GM18909 (cell line): Measurements from ENCODE around the gene AASDH.
A peak's percentile ranks its signal among the peaks of the same experiment; 100 is the strongest.

Experiments used
- ATAC-seq: cut with Tn5 transposase; IDR thresholded peaks from one replicate; pipeline ENCODE4 v1.9.1; 2021; ENCODE audit warnings: mild to moderate bottlenecking; ENCODE audit not compliant: unreplicated experiment, poor library complexity

The AASDH gene

GRCh38 chr4:56387023-56388001 is at the start of gene AASDH:
Gene AASDH, minus strand, starts transcription at chr4:56387491. Its CDS starts 3,192 bp downstream, at chr4:56384299.
- ATAC-seq = peak; percentile 96

- peak; percentile 77 for ATAC-seq
These were observed 48.0 kb upstream of the AASDH start, which contains the start of gene PPAT for GRCh38 chr4:56435140-56435926. Gene PPAT, minus strand, starts transcription at chr4:56435615. Its CDS starts 138 bp downstream, at chr4:56435477.

- peak; percentile 25 for ATAC-seq
These were observed 47.4 kb upstream of the AASDH start for GRCh38 chr4:56434599-56435139.

GRCh38 chr4:56433280-56433679 is 46.0 kb upstream of the AASDH start:
- ATAC-seq = no peak

GRCh38 chr4:56430203-56430602 is 42.9 kb upstream of the AASDH start:
- no peak for ATAC-seq

GRCh38 chr4:56427179-56427578 is 39.9 kb upstream of the AASDH start:
- ATAC-seq = no peak

GRCh38 chr4:56426273-56426672 is 39.0 kb upstream of the AASDH start:
- peak; percentile 87 for ATAC-seq

GRCh38 chr4:56425518-56425917 is 38.2 kb upstream of the AASDH start:
- ATAC-seq = no peak

- no peak for ATAC-seq
These were observed 37.6 kb upstream of the AASDH start for GRCh38 chr4:56424697-56425514.

GRCh38 chr4:56424176-56424575 is 36.9 kb upstream of the AASDH start:
- ATAC-seq = no peak

GRCh38 chr4:56417396-56417795 is 30.1 kb upstream of the AASDH start:
- no peak for ATAC-seq

- no peak for ATAC-seq
These were observed 29.1 kb upstream of the AASDH start for GRCh38 chr4:56416349-56416748.

- ATAC-seq = no peak
These were observed 26.9 kb upstream of the AASDH start for GRCh38 chr4:56414135-56414670.

- no peak for ATAC-seq
These were observed 23.2 kb upstream of the AASDH start for GRCh38 chr4:56410247-56411062.

- no peak for ATAC-seq
These were observed 22.3 kb upstream of the AASDH start for GRCh38 chr4:56409511-56410090.

- ATAC-seq = no peak
These were observed 21.7 kb upstream of the AASDH start for GRCh38 chr4:56408978-56409377.

- ATAC-seq = no peak
These were observed 18.9 kb upstream of the AASDH start for GRCh38 chr4:56406151-56406550.

GRCh38 chr4:56405016-56405415 is 17.7 kb upstream of the AASDH start:
- ATAC-seq = no peak
